GM23248 (cell line): ENCODE data around the gene IGF1R. TPM values are rescaled to one million over a fixed set of nuclear protein-coding genes. Genes with fewer than 3 reads are reported as not detected.

Experiments used
- DNase-seq: peaks from one replicate; pipeline ENCODE4 v3.0.0-alpha.2; 2015
- H2AFZ ChIP-seq: fragments of 200-600 bp; sonication (generic); 2 replicates; pipeline ENCODE4 v1.6.1; 2016; ENCODE audit warnings: antibody characterized with exemption
- H3F3A ChIP-seq: fragments of 200-600 bp; sonication (generic); 2 replicates; pipeline ENCODE4 v1.6.1; 2016; ENCODE audit warnings: mild to moderate bottlenecking, antibody characterized with exemption, mixed run types; ENCODE audit not compliant: insufficient read depth
- H3K27ac ChIP-seq: fragments of 200-600 bp; sonication (generic); 2 replicates; pipeline ENCODE4 v1.5.1; 2016; ENCODE audit warnings: mild to moderate bottlenecking
- H3K27me3 ChIP-seq: fragments of 200-600 bp; sonication (generic); replicated peaks from 2 replicates; pipeline ENCODE4 v1.6.1; 2016; ENCODE audit warnings: mild to moderate bottlenecking; ENCODE audit not compliant: insufficient read depth
- H3K36me3 ChIP-seq: fragments of 200-600 bp; sonication (generic); 2 replicates; pipeline ENCODE4 v1.6.1; 2016; ENCODE audit warnings: low read depth, mild to moderate bottlenecking
- H3K4me1 ChIP-seq: fragments of 200-600 bp; sonication (generic); 2 replicates; pipeline ENCODE4 v1.6.1; 2016; ENCODE audit warnings: mild to moderate bottlenecking; ENCODE audit not compliant: insufficient read depth
- H3K4me2 ChIP-seq: fragments of 200-600 bp; sonication (generic); one replicate; pipeline ENCODE4 v1.6.1; 2016; ENCODE audit warnings: mild to moderate bottlenecking; ENCODE audit not compliant: unreplicated experiment
- H3K4me3 ChIP-seq: fragments of 200-600 bp; sonication (generic); 2 replicates; pipeline ENCODE4 v1.5.1; 2016; ENCODE audit warnings: mild to moderate bottlenecking
- H3K79me2 ChIP-seq: fragments of 200-600 bp; sonication (generic); 2 replicates; pipeline ENCODE4 v1.6.1; 2016; ENCODE audit warnings: mild to moderate bottlenecking; ENCODE audit not compliant: insufficient read depth
- H3K9ac ChIP-seq: fragments of 200-600 bp; sonication (generic); 2 replicates; pipeline ENCODE4 v1.6.1; 2016; ENCODE audit warnings: mild to moderate bottlenecking
- H3K9me2 ChIP-seq: fragments of 200-600 bp; sonication (generic); 2 replicates; pipeline ENCODE4 v1.6.1; 2016; ENCODE audit warnings: mixed run types, mild to moderate bottlenecking, moderate library complexity; ENCODE audit not compliant: insufficient read depth
- H3K9me3 ChIP-seq: fragments of 200-600 bp; sonication (generic); one replicate; pipeline ENCODE4 v1.6.1; 2017; ENCODE audit warnings: low read depth
- H4K20me1 ChIP-seq: fragments of 200-600 bp; sonication (generic); 2 replicates; pipeline ENCODE4 v1.6.0; 2016; ENCODE audit not compliant: insufficient read depth
- EZH2 ChIP-seq: fragments of 200-600 bp; sonication (generic); IDR thresholded peaks from 2 replicates; pipeline ENCODE4 v1.6.1; 2018; ENCODE audit warnings: antibody characterized with exemption, mild to moderate bottlenecking; ENCODE audit not compliant: insufficient read depth, poor library complexity, severe bottlenecking
- EZH2phosphoT487 ChIP-seq: fragments of 200-600 bp; sonication (generic); IDR thresholded peaks from 2 replicates; pipeline ENCODE4 v1.6.1; 2018; ENCODE audit warnings: antibody characterized with exemption, moderate library complexity, mild to moderate bottlenecking, low read depth; ENCODE audit not compliant: insufficient read depth
- WGBS, 2 experiments: methylation state at CpG; one replicate each; pipeline ENCODE4 v1.1.6; 2015 to 2017; ENCODE audit warnings: low lambda C conversion rate in 2 of 2, low coverage in 1 of 2; ENCODE audit errors: missing lambda C conversion rate in 2 of 2; 5-methylcytosine and 5-hydroxymethylcytosine counted together
- in situ Hi-C: fragments of 300-500 bp; cut with MboI; formaldehyde crosslinking; loops from 2 replicates; pipeline ENCODE4 v1.15.0; 2020
- polyA plus RNA-seq: library from polyadenylated mRNA; unstranded; fragments of >200 nt; fragmentation: Nextera tagmentation; extraction: Ambion mirVana; gene quantifications from 2 replicates; pipeline ENCODE4 v1.2.1, GENCODE V29; 2016
- total RNA-seq: library from RNA; depleted of rRNA; stranded (reverse); fragments of >200 nt; shearing (Covaris generic); gene quantifications from 2 replicates; pipeline ENCODE4 v1.2.3, GENCODE V29; 2014

The IGF1R gene
- total and polyA plus RNA-seq, 2 experiments from 2014 or later: 22.0 to 48.6 TPM

GRCh38 chr15:98937413-98938104, 289.2 kb downstream of the IGF1R start:
- Histone ChIP-seq H3K9ac (no peak overlapping the region), H3K9me3 (no peaks in the 10 kb centered on the region), H3K4me2 (no peak overlapping the region), H3K4me1 (no peaks in the 10 kb centered on the region), H3K27me3 (no peaks in the 10 kb centered on the region), H2AFZ (no peak overlapping the region), H4K20me1 (no peaks in the 10 kb centered on the region), H3K27ac (no peak overlapping the region), H3K36me3 (peaks cover 59% of the 10 kb centered on the region), H3K4me3 (no peak overlapping the region), H3K79me2 (peaks cover 5% of the 10 kb centered on the region; the same call in 1 of the 2 replicates), H3K9me2 (no peaks in the 10 kb centered on the region), H3F3A (peaks cover 12% of the 10 kb centered on the region; the same call in 1 of the 2 replicates)
- WGBS, 2 experiments: 81 to 91% methylated on average over 7 of the region's 7 CpGs
- no peak for DNase-seq
- TF ChIP-seq EZH2 (no peak), EZH2phosphoT487 (no peak)
- in situ Hi-C loops: no loop called here

- Histone ChIP-seq H3K9ac (no peak overlapping the region), H3K4me3 (no peak overlapping the region), H4K20me1 (no peaks in the 10 kb centered on the region), H3K36me3 (peaks cover 57% of the 10 kb centered on the region), H3K27me3 (no peaks in the 10 kb centered on the region), H3K4me1 (no peaks in the 10 kb centered on the region), H3K9me3 (no peaks in the 10 kb centered on the region), H2AFZ (no peak overlapping the region), H3K27ac (no peak overlapping the region), H3F3A (peaks cover 13% of the 10 kb centered on the region; the same call in 1 of the 2 replicates), H3K4me2 (no peak overlapping the region), H3K9me2 (no peaks in the 10 kb centered on the region), H3K79me2 (peaks cover 5% of the 10 kb centered on the region; the same call in 1 of the 2 replicates)
- TF ChIP-seq EZH2: no peak
- 97% methylated on average over 4 of the region's 4 CpGs for WGBS, 2 experiments
- DNase-seq: no peak
- in situ Hi-C loops: no loop called here
These were observed 289.7 kb downstream of the IGF1R start for GRCh38 chr15:98938105-98938417.

- H3K4me3 ChIP-seq: no peak overlapping the region
- H3K4me2 ChIP-seq: no peak overlapping the region
- peaks cover 15% of the 10 kb centered on the region; the same call in 1 of the 2 replicates for H3F3A ChIP-seq
- peaks cover 56% of the 10 kb centered on the region for H3K36me3 ChIP-seq
- H3K27me3 ChIP-seq: no peaks in the 10 kb centered on the region
- no peaks in the 10 kb centered on the region for H4K20me1 ChIP-seq
- H3K27ac ChIP-seq: no peak overlapping the region
- in situ Hi-C loops: no loop called here
- peaks cover 5% of the 10 kb centered on the region; the same call in 1 of the 2 replicates for H3K79me2 ChIP-seq
- H3K9me3 ChIP-seq: no peaks in the 10 kb centered on the region
- H3K9me2 ChIP-seq: no peaks in the 10 kb centered on the region
- no peak for DNase-seq
- H3K4me1 ChIP-seq: peaks cover 6% of the 10 kb centered on the region; the same call in 1 of the 2 replicates
- 93% methylated on average over 5 of the region's 5 CpGs for WGBS, 2 experiments
- no peak overlapping the region for H3K9ac ChIP-seq
- H2AFZ ChIP-seq: no peak overlapping the region
- no peak for TF ChIP-seq EZH2
- TF ChIP-seq EZH2phosphoT487: no peak
These were observed 290.5 kb downstream of the IGF1R start for GRCh38 chr15:98938799-98939198.

GRCh38 chr15:98939311-98940080, 291.2 kb downstream of the IGF1R start:
- no peaks in the 10 kb centered on the region for H3K27me3 ChIP-seq
- no peaks in the 10 kb centered on the region for H3K9me3 ChIP-seq
- in situ Hi-C loops: no loop called here
- H3K27ac ChIP-seq: no peak overlapping the region
- H3K36me3 ChIP-seq: peaks cover 58% of the 10 kb centered on the region
- no peak for TF ChIP-seq EZH2
- TF ChIP-seq EZH2phosphoT487: no peak
- H4K20me1 ChIP-seq: no peaks in the 10 kb centered on the region
- H3K79me2 ChIP-seq: peaks cover 3% of the 10 kb centered on the region; the same call in 1 of the 2 replicates
- H3K4me2 ChIP-seq: no peak overlapping the region
- H3F3A ChIP-seq: peaks cover 19% of the 10 kb centered on the region; the same call in 1 of the 2 replicates
- 74 to 77% methylated on average over 13 of the region's 13 CpGs for WGBS, 2 experiments
- H3K9ac ChIP-seq: no peak overlapping the region
- no peak overlapping the region for H2AFZ ChIP-seq
- H3K9me2 ChIP-seq: no peaks in the 10 kb centered on the region
- H3K4me1 ChIP-seq: peaks cover 8% of the 10 kb centered on the region; the same call in 1 of the 2 replicates
- DNase-seq: no peak
- no peak overlapping the region for H3K4me3 ChIP-seq
